ENCODE data around the gene SYP.

GRCh38 chrX:49163555-49164419 is 36.2 kb downstream of the SYP start:
- peak; percentile 57 to 92 (median 88) for TF ChIP-seq CTCF (IDR thresholded peaks at IDR 0.05)
- TF ChIP-seq POLR2A (IDR thresholded peaks at IDR 0.05) = peak; percentile 56 to 69
